OCI-LY3 (cell line): ENCODE measurements around the gene LHFPL6.

Experiments used
- EZH2phosphoT487 ChIP-seq: fragments of 200-600 bp; shearing (Covaris generic); IDR thresholded peaks from 2 replicates; pipeline ENCODE4 v1.6.1; 2018; ENCODE audit warnings: antibody characterized with exemption, mixed run types, low read depth
- TF ChIP-seq, protein P1 (sequence below): fragments of 200-600, 300-600 bp; sonication (generic); IDR thresholded peaks from 2 replicates; pipeline ENCODE4 v1.5.1; 2014; ENCODE audit warnings: antibody characterized with exemption, low read length, low read depth

DNA sequence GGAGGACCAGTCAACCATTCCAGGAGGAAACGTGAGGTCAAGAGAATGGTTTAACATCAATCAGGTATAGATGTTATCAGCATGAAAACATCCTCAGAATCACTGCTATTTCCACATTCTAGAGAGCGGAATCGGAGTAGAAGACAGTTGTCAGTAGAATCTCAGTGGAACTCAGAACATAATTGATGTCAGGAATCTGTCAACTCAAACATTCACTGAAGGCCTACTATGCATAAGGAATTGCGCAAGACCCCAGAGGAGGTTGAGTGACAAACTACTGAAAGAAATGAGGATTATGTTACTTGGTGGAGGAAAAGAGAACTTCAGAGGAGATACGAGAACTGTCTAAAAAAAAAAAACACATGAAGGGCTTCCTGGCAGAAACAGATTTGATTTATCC, 97.8 kb downstream of the LHFPL6 start:
- TF ChIP-seq, protein P1, sequence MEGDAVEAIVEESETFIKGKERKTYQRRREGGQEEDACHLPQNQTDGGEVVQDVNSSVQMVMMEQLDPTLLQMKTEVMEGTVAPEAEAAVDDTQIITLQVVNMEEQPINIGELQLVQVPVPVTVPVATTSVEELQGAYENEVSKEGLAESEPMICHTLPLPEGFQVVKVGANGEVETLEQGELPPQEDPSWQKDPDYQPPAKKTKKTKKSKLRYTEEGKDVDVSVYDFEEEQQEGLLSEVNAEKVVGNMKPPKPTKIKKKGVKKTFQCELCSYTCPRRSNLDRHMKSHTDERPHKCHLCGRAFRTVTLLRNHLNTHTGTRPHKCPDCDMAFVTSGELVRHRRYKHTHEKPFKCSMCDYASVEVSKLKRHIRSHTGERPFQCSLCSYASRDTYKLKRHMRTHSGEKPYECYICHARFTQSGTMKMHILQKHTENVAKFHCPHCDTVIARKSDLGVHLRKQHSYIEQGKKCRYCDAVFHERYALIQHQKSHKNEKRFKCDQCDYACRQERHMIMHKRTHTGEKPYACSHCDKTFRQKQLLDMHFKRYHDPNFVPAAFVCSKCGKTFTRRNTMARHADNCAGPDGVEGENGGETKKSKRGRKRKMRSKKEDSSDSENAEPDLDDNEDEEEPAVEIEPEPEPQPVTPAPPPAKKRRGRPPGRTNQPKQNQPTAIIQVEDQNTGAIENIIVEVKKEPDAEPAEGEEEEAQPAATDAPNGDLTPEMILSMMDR: no peak
- TF ChIP-seq EZH2phosphoT487: no peak
